ENCODE results near the gene PIP4P1.

DNA sequence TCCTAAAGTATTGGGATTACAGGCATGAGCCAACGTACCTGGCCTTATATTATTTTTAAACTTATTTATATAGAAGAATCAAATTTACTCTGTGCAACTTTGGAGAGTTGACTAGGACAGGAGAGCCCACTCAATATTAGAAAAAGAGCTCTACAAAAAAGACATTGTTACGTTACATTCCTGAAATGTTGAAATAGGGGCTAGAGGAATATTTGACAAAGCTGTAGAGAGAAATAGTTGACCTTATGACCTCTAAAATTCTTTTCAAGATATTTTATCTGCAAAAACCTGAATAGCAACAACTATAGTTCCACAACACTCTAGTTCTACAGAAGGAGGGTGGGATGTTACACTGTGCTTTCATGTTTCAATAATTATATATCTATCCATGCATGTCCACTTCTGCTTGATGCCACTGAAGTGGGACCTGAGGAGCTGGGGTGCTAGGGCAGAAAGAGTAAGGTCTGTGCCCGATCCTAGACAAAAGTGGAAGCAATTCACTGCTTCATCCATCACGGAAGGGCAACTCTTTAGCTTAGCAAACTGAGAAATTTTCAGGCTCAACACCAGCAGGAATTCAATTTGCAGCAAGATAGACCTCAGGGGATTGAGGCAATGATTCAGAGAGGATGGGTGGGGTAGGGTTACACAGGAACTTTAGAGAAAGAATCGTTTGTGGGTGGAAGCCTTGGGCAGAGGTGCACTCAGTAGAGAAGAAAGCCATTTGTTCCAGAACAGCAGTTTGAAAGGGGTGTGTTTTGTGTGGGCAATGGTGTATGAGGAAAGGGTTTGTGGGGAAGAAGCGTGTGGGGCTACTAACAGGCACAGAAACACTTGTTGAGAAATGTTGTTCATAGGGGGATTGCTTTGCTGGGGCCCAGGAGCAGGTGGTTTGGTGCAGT, 28.1 kb upstream of the PIP4P1 start:
- TF ChIP-seq ZNF232 (CRISPR knock-in tag; IDR thresholded peaks at IDR 0.05; ENCODE audit: borderline replicate concordance) (no peak), YY1 (IDR thresholded peaks at IDR 0.05; ENCODE audit: insufficient read depth, insufficient replicate concordance, low read depth, low read length) (no peak), ASH2L (IDR thresholded peaks at IDR 0.05; ENCODE audit: insufficient read length, low read depth, low read length) (no peak), ZNF354B (CRISPR knock-in tag; IDR thresholded peaks at IDR 0.05) (no peak), ERF (CRISPR knock-in tag; IDR thresholded peaks at IDR 0.05) (no peak)
